Muscle layer of duodenum (tissue), 2 donors: ENCODE measurements around the gene SLC25A25.
"Not testable (repeated sequence)": the region's sequence is repeated elsewhere in the genome, so short reads cannot be mapped to it uniquely, and the experiment has no call there.

Experiments
- H3K27ac ChIP-seq: one replicate; pipeline ENCODE4 v1.7.0; 2013; ENCODE audit warnings: mild to moderate bottlenecking, low read length
- H3K27me3 ChIP-seq: one replicate; pipeline ENCODE4 v1.7.0; 2013; ENCODE audit warnings: low read depth, mild to moderate bottlenecking, control low read depth, low read length
- H3K36me3 ChIP-seq, 2 donors: one replicate each; pipeline ENCODE4 v1.7.0; 2013; ENCODE audit warnings: low read length in 2 of 2, control low read depth in 1 of 2, mild to moderate bottlenecking in 1 of 2; ENCODE audit not compliant: insufficient read depth in 2 of 2, control insufficient read depth in 1 of 2
- H3K4me1 ChIP-seq, 2 donors: one replicate each; pipeline ENCODE4 v1.7.0; 2013; ENCODE audit warnings: low read length in 2 of 2, mild to moderate bottlenecking in 2 of 2, control low read depth in 1 of 2, moderate library complexity in 1 of 2; ENCODE audit not compliant: insufficient read depth in 2 of 2, control insufficient read depth in 1 of 2
- H3K4me3 ChIP-seq, 2 donors: one replicate each; pipeline ENCODE4 v1.7.0; 2013; ENCODE audit warnings: low read length in 2 of 2, low read depth in 1 of 2, mild to moderate bottlenecking in 1 of 2
- H3K9me3 ChIP-seq, 2 donors: one replicate each; pipeline ENCODE4 v1.7.0; 2013; ENCODE audit warnings: low read length in 2 of 2, control low read depth in 1 of 2, mild to moderate bottlenecking in 1 of 2; ENCODE audit not compliant: control insufficient read depth in 1 of 2
- donor health status: healthy.

Gene SLC25A25

DNA sequence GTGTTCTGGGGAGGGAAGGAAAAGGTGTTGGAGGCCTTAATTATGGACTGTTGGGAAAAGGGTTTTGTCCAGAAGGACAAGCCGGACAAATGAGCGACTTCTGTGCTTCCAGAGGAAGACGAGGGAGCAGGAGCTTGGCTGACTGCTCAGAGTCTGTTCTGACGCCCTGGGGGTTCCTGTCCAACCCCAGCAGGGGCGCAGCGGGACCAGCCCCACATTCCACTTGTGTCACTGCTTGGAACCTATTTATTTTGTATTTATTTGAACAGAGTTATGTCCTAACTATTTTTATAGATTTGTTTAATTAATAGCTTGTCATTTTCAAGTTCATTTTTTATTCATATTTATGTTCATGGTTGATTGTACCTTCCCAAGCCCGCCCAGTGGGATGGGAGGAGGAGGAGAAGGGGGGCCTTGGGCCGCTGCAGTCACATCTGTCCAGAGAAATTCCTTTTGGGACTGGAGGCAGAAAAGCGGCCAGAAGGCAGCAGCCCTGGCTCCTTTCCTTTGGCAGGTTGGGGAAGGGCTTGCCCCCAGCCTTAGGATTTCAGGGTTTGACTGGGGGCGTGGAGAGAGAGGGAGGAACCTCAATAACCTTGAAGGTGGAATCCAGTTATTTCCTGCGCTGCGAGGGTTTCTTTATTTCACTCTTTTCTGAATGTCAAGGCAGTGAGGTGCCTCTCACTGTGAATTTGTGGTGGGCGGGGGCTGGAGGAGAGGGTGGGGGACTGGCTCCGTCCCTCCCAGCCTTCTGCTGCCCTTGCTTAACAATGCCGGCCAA is 40.4 kb downstream of the SLC25A25 start:
- H3K4me3 ChIP-seq = no peak overlapping the region
- H3K9me3 ChIP-seq = no peaks in the 10 kb centered on the region
- no peaks in the 10 kb centered on the region for H3K4me1 ChIP-seq
- no peak overlapping the region for H3K27ac ChIP-seq
- H3K27me3 ChIP-seq = no peaks in the 10 kb centered on the region
- H3K36me3 ChIP-seq = peaks cover 41 to 48% of the 10 kb centered on the region in 2 donors

DNA sequence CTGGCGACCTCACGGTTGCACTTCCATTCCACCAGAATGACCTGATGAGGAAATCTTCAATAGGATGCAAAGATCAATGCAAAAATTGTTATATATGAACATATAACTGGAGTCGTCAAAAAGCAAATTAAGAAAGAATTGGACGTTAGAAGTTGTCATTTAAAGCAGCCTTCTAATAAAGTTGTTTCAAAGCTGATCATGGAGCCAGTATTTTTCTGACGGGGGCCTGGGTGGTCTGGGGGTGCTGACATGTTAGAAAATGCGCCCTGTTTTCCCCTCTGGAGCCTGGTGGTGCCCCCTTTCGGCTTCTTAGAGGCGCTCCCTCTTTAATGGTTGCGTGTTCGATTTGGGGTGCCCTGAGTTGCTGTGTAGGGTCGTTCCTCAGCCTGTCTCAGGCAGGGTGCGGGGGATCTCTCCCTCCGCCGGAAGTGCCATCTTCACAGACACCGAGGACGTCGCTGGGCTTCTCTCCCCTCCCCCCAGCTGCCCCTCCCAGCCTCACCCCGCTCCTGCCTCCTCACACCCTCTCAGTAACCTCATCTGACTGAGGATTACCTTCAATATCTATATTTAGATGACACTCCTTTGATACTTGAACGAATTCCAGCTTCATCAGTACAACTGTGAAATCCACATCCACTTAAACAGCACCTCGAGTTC is 41.1 kb downstream of the SLC25A25 start:
- Histone ChIP-seq H3K4me3 (no peak overlapping the region), H3K27me3 (no peaks in the 10 kb centered on the region), H3K4me1 (no peaks in the 10 kb centered on the region), H3K9me3 (no peaks in the 10 kb centered on the region), H3K36me3 (peaks cover 34 to 46% of the 10 kb centered on the region in 2 donors), H3K27ac (peak overlapping the region; percentile 18)

DNA sequence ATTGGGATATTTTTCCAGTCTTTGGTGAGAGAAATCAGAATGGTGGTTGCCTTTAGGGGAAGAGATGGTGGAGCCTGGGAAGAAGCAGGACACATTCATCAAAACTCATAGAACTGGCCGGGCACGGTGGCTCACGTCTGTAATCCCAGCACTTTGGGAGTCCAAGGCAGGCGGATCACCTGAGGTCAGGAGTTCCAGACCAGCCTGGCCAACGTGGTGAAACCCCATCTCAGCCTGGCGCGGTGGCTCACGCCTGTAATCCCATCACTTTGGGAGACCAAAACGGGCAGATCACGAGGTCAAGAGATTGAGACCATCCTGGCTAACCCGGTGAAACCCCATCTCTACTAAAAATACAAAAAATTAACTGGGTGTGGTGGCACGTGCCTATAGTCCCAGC is 43.7 kb downstream of the SLC25A25 start:
- H3K27me3 ChIP-seq, H3K27ac ChIP-seq, H3K9me3 ChIP-seq, H3K4me3 ChIP-seq, H3K4me1 ChIP-seq: not testable (repeated sequence)
- H3K36me3 ChIP-seq = peaks cover 17 to 28% of the 10 kb centered on the region in 2 donors

DNA sequence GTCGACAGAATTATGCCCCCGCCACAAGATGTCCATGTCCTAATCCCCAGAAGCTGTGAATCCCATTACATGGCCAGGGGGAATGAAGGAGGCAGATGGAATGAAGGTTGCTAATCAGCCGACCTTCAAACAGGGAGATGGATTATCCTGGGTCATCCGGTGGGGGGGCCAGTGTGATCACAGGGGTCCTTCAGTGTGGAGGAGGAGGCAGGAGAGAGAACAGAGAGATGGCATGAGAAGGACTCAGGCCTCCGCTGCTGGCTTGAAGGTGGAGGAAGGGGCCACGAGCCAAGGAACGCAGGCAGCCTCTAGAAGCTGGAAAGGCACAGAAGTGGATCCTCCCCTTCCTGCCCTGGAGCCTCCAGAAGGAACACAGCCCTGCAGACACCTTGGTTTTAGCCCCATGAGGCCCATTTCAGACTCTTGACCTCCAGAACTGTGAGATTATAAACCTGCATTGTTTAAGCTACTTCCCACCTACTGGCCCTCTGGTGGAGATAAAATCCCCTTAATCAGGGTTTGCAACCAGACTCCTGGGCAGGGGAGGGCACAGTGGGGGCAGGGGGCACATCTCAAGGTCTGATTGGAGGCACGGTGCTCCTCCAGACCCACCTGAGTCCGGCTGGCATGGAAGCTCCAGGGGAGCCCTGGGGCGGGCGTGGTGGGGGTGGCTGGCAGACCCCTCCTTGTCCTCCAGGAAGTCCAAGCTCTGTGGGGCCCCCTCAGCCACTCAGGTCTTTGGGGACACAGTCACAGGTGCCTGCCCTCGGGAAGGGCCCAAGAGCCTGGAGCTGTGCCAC is 45.7 kb downstream of the SLC25A25 start:
- H3K9me3 ChIP-seq = no peaks in the 10 kb centered on the region
- H3K27ac ChIP-seq = peak overlapping the region; percentile 62
- H3K36me3 ChIP-seq = peaks cover 0 to 11% of the 10 kb centered on the region in 2 donors
- H3K4me3 ChIP-seq = peak overlapping the region in 1 of 2 donors; percentile 50
- no peaks in the 10 kb centered on the region for H3K27me3 ChIP-seq
- H3K4me1 ChIP-seq = peaks cover 0 to 7% of the 10 kb centered on the region in 2 donors

DNA sequence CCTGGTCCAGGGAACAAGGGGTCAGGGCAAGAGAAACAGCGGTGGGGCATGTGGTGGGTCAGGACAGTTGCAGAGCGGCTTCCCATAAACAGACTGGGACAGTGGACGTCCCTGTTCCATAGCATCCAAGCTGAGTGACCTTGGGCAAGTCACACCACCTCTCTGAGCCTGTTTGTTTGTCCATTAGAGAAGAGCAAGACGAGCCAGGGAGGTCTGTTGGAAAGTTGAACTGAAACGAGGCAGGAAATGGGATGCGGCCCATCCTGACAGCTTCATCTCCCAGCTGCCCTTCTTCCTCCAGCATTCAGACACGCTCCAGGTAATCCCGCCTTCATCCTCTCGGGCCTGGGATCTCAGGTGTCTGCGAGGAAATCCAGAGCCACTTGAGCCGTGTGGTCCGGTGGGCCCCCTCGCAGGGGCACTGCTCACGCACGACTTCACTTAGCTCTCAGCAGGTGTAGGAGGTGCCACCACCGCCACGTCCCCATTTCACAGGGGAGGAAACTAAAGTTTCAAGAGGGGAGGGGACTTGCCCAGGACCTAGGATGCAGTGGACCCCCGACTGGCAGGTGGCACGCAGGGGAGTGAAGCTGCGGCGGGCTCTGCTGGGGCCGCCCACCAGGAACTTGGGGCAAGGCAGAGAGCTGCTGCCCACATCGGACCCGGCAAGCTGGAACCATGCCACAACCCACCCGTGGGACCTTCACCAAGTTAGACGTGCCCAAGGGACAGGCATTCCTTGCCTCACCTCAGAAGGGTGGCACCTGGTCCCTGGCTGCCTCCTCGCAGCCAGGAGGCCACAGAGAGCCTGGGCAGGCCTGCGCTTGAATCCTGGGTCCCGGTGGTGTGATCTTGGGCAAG is 46.5 kb downstream of the SLC25A25 start:
- H3K36me3 ChIP-seq = peaks cover 0 to 8% of the 10 kb centered on the region in 2 donors
- peak overlapping the region; percentile 62 for H3K27ac ChIP-seq
- peak overlapping the region in 1 of 2 donors; percentile 50 for H3K4me3 ChIP-seq

DNA sequence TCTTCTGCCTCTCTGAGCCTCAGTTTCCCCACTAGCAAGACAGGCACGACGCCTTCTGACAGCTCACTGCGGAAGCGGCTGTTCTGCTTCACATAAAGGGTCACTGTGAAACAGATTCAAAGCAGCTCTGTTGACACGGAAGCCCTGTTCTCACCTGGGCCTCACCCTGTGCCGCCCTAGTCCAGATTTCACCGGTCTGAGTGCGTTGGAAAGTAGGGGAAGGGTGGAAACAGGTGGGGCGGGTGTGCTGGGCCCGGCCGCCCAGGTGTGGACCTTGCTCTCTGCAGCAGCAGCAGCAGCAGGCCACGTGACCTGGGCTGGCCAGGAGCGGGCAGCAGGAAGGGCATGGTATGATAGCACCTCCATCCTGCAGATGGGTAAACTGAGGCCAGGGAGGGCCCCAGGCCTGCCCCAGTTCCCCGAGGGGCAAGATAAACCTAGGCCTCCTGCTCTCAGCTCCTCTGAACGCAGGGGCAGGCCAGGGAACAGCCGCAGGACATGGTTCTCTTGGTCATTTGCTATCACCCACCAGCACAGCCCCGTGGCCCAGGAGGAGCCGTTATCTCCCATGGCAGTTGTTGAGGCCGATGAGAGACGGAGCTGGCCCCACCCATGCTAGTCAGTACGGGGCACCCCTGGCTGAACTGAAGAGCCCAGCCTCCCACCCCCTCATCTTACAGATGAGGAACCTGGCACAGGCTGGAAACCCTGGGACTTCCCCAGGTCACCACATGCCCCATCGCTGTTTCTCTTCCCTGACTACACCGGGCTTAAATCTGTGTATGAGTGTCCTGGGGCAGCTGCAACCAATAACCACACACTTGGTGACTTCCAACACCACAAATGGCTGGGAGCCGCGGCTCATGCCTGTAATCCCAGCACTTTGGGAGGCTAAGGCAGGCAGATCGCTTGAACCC is 47.4 kb downstream of the SLC25A25 start:
- Histone ChIP-seq H3K27ac (peak overlapping the region; percentile 62), H3K4me1 (peaks cover 0 to 7% of the 10 kb centered on the region in 2 donors), H3K4me3 (no peak overlapping the region), H3K27me3 (no peaks in the 10 kb centered on the region), H3K9me3 (no peaks in the 10 kb centered on the region), H3K36me3 (peaks cover 0 to 11% of the 10 kb centered on the region in 2 donors)

More for the DNA sequence above, 46.5 kb downstream of the SLC25A25 start:
- H3K4me1 ChIP-seq = peaks cover 0 to 7% of the 10 kb centered on the region in 2 donors
- H3K9me3 ChIP-seq = no peaks in the 10 kb centered on the region
- no peaks in the 10 kb centered on the region for H3K27me3 ChIP-seq

DNA sequence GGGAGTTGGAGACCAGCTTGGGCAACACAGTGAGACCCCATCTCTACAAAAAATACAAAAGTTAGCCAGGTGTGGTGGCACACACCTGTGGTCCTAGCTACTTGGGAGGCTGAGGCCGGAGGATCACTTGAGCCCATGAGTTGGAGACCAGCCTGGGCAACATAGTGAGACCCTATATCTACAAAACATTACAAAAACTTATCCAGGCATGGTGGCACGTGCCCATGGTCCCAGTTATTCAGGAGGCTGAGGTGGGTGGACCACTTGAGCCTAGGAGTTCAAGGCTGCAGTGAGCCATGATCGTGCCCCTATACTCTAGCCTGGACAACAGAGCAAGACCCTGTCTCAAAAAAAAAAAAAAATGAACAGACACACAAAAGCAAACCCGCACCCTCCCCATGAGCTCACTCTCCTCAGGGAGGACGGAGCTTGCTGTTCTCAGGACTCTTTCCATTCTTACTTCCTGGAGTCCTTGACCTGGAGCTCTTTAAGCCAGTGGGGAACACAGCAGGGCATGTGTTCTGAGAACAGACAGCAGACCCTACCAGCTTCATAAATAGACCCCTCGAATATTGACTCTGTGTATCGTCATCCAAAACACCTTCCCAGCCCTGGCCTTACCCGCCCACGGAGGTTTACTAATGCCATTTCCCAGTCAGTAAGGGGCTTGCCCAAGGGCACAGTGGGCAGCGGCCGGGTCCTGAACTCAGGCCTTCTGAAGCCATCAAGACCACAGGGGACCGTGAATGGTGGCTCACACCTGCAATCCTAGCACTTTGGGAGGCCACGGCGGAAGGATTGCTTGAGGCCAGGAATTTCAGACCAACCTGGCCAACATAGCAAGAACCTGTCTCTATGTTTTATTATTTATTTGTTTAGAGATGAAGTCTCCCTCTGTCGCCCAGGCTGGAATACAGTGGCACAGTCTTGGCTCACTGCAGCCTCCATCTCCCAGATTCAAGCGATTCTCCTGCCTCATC is 48.4 kb downstream of the SLC25A25 start:
- Histone ChIP-seq H3K9me3 (no peaks in the 10 kb centered on the region), H3K4me3 (no peak overlapping the region), H3K36me3 (peaks cover 4 to 20% of the 10 kb centered on the region in 2 donors), H3K4me1 (peaks cover 0 to 7% of the 10 kb centered on the region in 2 donors), H3K27ac (peak overlapping the region; percentile 51), H3K27me3 (no peaks in the 10 kb centered on the region)

DNA sequence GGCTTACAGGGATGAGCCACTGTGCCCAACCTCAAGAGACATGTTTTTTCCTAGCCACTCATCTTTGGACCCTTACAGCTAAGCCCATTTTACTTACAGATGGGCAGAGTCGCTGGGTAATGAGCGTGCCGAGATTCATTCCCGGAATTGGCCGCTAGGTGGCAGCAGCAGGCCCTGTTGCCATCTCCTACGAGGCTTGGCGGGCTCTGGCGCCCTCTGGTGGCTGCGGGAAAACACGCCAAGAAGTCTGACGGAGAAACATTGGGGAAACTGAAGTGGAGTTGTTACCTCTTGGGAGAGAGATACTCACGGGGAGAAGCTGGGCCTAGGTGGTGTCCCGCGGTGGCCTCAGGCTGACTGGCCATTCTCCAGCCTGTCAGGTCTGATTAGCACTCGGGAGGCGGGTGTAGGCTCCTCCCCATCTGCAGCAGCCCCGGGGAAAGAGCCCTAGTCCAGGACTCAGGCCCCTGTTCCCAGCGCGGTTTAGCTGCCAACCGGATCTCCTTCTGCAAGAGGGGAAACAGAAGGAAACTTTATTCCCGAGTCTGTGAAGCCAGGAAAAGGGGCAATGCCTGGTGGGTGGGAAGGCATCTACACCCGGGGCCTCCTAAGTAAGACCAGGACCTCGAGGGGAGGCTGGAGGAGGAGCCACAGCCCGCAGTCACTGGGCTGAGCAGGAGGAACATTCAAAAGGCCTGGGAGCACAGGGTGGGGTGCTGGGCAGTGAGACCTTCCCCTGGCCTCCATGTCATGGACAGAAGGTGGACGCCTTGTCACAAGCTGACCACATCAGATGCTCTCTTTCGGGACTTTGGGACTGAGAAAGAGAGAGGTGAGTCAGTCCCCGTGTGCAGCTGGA is 49.8 kb downstream of the SLC25A25 start:
- Histone ChIP-seq H3K4me1 (peaks cover 0 to 7% of the 10 kb centered on the region in 2 donors), H3K9me3 (no peaks in the 10 kb centered on the region), H3K4me3 (no peak overlapping the region), H3K27ac (no peak overlapping the region), H3K36me3 (peaks cover 4 to 34% of the 10 kb centered on the region in 2 donors), H3K27me3 (no peaks in the 10 kb centered on the region)

DNA sequence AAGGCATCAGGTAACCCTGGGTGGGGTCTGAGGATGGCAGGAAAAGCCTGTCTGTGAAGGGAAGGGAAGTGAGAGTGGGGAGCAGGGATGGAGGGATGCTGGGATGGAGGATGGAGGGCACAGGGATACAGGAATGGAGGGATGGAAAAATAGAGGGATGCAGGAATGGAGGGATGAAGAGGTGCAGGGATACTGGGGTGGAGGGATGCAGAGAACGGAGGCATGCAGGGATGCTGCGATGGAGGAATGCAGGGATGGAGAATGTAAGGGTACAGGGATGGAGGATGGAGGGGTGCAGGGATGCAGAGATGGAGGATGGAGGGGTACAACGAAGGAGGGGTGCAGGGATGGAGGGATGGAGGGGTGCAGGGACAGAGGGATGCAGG is 50.4 kb downstream of the SLC25A25 start:
- H3K27me3 ChIP-seq = no peaks in the 10 kb centered on the region
- no peaks in the 10 kb centered on the region for H3K9me3 ChIP-seq
- H3K27ac ChIP-seq = no peak overlapping the region
- peaks cover 0 to 7% of the 10 kb centered on the region in 2 donors for H3K4me1 ChIP-seq
- H3K4me3 ChIP-seq = no peak overlapping the region
- peaks cover 4 to 36% of the 10 kb centered on the region in 2 donors for H3K36me3 ChIP-seq
